ENCODE measurements around the gene DUOX1.

DNA sequence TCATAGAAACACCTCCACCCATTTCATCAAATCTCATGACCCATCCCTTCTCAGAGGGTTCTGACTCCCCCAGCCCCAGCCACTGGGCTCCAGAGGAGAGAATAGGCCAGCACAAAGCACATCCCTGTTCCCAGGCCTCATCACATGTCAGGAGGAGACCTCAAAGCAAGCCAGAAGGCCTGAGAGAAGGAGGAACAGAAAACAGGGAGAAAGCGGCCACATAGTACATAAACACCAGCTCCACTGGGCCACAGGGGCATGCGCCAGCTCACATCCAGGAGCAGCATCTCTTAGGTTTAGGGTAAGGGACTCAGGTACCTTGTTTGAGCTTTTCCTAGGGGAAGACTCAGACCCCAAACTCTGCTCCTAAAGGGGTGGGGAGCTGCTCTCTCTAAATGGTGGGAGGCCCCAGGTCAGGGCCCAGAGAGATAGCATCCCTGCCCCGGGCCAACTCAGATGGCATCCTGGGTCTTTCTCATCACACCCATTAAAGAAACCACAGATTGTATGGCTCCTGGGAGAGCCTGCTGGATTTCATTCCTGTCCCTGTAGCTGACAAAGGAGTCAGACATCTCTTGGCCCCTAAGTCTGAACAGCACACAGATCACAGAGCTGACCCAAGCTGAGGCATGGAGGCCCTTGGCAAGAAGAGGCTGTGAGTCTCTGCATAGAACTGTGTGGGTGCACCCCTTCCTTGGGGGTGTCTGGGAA, 55.4 kb downstream of the DUOX1 start:
- TF ChIP-seq, protein P1, sequence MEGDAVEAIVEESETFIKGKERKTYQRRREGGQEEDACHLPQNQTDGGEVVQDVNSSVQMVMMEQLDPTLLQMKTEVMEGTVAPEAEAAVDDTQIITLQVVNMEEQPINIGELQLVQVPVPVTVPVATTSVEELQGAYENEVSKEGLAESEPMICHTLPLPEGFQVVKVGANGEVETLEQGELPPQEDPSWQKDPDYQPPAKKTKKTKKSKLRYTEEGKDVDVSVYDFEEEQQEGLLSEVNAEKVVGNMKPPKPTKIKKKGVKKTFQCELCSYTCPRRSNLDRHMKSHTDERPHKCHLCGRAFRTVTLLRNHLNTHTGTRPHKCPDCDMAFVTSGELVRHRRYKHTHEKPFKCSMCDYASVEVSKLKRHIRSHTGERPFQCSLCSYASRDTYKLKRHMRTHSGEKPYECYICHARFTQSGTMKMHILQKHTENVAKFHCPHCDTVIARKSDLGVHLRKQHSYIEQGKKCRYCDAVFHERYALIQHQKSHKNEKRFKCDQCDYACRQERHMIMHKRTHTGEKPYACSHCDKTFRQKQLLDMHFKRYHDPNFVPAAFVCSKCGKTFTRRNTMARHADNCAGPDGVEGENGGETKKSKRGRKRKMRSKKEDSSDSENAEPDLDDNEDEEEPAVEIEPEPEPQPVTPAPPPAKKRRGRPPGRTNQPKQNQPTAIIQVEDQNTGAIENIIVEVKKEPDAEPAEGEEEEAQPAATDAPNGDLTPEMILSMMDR (IDR thresholded peaks at IDR 0.05): no peak
- no peak for TF ChIP-seq POLR2A (IDR thresholded peaks at IDR 0.05)
